NCI-H748 (cell line): ENCODE measurements around the gene ABHD14A.
"Not testable (repeated sequence)": the region's sequence is repeated elsewhere in the genome, so short reads cannot be mapped to it uniquely, and the experiment has no call there.

Source experiments
- DNase-seq: peaks from one replicate; lab custom pipeline; 2025; ENCODE audit not compliant: unreplicated experiment; lab: John Stamatoyannopoulos, UW

Gene ABHD14A

GRCh38 chr3:51970606-51971300 is 4.1 kb upstream of the ABHD14A start:
- no peak for DNase-seq

DNA sequence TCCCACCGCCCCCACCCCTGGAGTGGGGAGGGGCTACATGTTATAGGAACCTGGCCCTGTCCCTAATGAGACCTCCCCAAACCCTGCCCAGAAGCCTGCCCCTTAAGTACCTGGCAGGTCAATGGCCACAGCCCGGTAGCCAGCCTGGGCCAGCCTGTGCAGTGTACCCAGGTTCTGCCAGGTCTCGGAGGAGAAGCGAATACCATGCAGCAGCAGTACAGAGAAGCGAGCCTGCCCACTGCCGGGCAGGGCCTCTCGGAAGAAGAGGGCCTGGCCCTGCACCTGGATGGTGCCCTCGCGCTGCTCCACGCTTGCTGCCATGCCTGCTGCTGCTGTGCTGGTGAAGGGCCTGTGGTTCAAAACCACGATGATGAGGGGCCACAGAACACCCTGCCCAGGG is 3.5 kb upstream of the ABHD14A start:
- DNase-seq: no peak

- DNase-seq: peak; percentile 30
Measured at GRCh38 chr3:51974277-51974962, 444 bp upstream of the ABHD14A start.

GRCh38 chr3:51975852-51976549 is 1.1 kb downstream of the ABHD14A start:
- peak; percentile 82 for DNase-seq

DNA sequence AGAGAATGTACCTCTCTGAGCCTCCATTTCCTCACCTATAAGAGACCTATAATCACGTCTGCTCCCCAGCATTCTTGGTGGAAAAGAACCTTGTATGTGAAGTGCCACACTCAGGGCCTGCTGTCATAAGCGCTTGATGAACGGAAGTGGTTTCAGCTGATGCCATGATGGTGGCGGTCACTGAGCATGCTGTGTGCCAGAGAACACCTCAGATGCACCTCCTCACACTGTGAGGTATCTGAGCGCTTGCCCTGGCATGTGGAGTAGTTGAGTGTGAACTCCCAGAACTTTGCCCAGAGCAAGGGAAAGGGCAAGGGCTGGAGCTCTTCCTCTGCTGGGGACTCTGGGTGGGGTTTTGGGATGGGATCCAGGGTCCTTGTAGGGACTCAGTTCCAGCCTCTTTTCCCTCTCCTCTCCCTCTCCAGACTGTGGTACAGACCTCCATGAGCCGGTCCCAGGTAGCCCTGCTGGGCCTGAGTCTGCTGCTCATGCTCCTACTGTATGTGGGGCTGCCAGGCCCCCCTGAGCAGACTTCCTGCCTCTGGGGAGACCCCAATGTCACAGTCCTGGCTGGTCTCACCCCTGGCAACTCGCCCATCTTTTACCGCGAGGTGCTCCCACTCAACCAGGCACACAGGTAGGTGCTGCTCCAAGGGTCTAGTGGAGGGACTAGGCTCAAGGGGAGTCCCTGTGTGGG is 2.7 kb downstream of the ABHD14A start:
- no peak for DNase-seq

- no peak for DNase-seq
Measured at GRCh38 chr3:51978143-51978502, 3.3 kb downstream of the ABHD14A start.

- DNase-seq: no peak
Measured at GRCh38 chr3:51980253-51980652, 5.4 kb downstream of the ABHD14A start.

- DNase-seq: peak; percentile 64
Measured at GRCh38 chr3:51982352-51982837, 7.5 kb downstream of the ABHD14A start.

DNA sequence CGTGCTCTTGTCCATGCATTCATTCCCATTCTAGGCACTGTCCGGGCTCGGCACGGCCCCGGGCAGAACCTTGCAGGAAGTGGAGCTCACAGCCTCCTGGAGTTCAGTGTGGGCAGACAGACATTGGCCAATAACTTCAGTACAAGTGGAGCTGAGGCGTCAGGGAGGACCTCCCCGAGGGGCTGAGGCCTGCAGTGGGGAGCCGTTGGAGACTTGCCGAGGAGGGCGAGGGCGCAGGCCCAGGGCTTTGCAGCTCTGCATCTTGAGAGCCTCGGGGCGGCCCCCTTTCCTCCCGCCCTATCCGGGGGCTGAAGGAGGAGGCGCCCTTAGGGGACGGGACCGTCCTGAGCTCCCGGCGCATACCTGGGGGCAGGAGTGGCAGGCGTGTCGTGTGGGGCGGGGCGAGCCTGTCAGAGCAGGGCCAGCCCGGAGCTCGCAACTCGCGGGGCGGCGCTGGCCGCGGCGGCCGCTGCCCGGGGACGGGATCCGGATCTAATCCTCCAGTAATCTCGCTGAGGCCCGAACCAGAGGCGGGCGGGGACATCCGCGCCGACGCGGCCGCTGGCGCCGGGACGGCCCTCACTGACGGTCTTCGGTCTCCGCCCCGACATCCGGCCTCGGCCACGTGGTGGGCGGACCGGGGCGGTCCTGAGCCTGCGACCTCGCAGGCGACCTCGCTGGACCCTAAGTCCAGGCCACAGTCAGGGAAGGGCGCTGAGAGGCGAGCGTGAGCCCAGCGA is 8.1 kb downstream of the ABHD14A start, which contains the start of gene ACY1:
Gene ACY1 (plus strand): TSS at position 698 of the 740 bp plus-strand sequence. CDS start 530 bp downstream, outside the sequence.
- peak; percentile 60 for DNase-seq

DNA sequence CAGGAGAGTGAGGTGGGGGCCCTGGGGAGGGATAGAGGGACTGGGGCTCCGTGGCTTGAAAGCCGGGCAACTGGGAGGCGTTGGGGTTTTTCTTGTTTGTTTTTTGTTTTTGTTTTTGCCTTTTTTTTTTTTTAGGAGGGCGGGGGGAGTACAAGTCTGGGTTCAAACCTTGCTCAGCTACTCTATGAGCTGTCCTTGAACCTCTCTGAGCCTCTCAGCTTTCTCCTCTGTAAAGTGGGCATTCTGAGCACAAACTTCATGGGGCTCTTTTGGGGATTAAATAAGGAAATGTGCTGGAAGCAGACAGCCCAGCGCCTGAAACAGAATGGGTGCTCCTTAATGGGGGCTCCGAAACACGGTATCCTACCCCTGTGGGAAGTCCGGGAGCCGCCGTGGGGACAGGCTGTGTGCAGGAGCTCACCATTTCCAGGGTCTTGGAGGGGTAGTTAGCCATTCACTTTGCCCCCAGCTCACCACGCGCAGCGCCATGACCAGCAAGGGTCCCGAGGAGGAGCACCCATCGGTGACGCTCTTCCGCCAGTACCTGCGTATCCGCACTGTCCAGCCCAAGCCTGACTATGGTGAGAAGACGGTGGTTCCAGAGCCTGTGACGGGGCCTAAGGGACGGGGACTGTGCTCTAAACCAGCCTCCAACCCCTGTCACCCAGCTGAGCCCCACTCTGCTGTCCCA is 8.9 kb downstream of the ABHD14A start:
- DNase-seq: no peak

GRCh38 chr3:51984269-51984647 is 9.4 kb downstream of the ABHD14A start:
- no peak for DNase-seq

GRCh38 chr3:51985063-51985462 is 10.2 kb downstream of the ABHD14A start:
- no peak for DNase-seq

GRCh38 chr3:51986010-51986947 is 11.4 kb downstream of the ABHD14A start:
- DNase-seq: no peak

DNA sequence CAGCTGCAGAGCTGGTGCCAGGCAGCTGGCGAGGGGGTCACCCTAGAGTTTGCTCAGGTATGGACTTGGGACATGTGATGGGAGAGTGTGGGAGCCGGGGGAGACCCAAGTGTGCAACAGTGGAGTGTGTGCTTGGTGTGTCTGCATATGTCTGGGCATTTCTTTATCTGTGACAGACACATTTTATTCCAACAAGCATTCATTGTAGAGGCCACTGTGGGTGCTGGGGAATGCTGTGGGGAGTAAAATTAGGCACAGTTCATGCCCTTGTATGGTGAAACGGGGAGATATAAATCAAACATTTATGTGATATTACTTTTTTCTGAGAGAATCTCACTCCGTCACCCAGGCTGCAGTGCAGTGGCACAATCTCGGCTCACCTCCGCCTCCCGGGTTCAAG is 12.7 kb downstream of the ABHD14A start:
- no peak for DNase-seq

DNA sequence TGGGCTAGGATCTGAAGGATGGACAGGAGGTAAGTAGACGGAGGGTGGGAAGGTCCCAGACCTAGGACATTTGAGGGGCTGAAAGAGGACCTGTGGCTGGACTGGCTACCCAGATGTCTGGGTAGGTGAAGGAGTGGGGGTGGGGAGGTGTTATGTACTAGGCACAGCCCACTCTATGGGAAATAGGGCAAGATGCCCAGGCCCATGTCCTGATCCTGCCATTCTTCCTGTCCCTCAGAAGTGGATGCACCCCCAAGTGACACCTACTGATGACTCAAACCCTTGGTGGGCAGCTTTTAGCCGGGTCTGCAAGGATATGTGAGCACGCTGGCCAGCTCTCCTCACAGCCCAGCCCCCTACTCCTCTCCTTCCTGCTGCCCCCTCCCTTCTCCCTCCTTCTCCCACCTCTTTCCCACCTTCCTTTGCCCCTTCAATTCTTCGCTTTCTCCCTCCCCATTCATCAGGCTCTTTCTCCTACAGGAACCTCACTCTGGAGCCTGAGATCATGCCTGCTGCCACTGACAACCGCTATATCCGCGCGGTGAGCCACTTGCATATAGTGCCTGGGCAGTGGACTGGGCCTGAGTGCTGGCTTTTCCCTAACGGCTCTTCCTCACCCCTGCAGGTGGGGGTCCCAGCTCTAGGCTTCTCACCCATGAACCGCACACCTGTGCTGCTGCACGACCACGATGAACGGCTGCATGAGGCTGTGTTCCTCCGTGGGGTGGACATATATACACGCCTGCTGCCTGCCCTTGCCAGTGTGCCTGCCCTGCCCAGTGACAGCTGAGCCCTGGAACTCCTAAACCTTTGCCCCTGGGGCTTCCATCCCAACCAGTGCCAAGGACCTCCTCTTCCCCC is 13.7 kb downstream of the ABHD14A start:
- no peak for DNase-seq

- DNase-seq: not testable (repeated sequence)
Measured at GRCh38 chr3:51990501-51990971, 15.7 kb downstream of the ABHD14A start.

DNA sequence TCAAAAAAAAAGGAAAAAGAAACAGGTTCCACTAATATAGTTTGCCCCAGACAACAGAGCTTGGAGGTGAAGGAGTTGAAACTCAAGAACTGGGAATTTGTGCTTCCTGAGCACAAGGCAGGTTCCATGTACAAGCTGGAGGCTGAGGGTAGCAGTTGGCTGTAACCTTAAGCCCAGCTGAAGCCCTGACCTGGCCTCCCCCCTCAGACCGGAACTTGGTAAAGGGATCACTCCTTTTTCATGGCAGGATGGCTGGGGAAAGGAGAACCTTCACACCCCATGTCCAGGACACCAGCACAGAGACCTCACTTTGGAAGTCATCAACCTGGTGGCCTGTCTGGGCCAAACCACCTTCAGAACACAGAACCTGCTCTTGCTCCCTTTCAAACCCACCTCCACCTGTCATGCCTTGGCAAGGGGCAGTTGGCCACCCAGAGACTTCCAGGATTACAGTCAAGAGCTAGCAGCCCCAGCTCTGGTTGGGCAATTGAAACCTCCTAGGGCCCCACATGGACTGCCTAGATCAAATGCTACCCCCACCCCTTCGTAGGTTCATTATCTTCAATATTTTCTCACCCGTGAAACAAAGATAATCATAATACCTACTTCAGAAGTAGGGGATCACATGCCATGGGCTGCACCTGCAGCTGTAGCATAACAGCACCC is 17.3 kb downstream of the ABHD14A start:
- no peak for DNase-seq
